ENCODE data around the gene EIF2AK3.

The EIF2AK3 gene

GRCh38 chr2:88607416-88607815 is 19.8 kb downstream of the EIF2AK3 start:
- TF ChIP-seq, protein P1, sequence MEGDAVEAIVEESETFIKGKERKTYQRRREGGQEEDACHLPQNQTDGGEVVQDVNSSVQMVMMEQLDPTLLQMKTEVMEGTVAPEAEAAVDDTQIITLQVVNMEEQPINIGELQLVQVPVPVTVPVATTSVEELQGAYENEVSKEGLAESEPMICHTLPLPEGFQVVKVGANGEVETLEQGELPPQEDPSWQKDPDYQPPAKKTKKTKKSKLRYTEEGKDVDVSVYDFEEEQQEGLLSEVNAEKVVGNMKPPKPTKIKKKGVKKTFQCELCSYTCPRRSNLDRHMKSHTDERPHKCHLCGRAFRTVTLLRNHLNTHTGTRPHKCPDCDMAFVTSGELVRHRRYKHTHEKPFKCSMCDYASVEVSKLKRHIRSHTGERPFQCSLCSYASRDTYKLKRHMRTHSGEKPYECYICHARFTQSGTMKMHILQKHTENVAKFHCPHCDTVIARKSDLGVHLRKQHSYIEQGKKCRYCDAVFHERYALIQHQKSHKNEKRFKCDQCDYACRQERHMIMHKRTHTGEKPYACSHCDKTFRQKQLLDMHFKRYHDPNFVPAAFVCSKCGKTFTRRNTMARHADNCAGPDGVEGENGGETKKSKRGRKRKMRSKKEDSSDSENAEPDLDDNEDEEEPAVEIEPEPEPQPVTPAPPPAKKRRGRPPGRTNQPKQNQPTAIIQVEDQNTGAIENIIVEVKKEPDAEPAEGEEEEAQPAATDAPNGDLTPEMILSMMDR (conservative IDR thresholded peaks at IDR 0.05) = no peak
- no peak overlapping the region for H3K27ac ChIP-seq

DNA sequence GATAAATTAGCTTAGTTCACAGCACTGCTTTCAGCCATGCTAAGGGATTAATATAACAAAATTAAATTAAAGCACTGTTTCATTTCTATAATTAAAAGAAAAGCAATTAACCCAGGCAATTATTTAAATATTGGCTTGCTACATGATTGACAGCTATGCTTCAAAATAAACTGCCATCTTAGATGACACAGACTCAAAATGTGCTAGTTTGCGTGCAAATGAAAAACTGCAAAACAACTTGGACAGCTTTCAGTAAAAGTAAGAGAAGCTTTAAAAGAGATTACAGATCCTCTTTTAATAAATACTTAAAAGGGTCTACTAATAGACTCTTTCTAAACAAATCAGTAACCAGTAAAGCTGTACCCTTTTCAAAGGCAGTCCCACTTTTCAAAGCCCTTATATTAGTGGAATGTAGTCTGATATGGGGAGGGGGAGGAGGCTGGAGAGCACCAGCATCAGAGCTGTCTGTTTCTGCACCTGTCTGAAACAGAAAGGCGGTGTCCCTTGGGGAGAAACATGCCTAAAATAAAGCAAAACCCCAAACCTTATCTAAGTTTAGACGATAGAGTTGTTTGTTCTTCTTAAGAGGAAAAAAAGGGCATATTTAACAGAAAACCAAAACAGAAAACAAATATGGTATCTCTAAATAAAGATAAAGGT is 20.8 kb downstream of the EIF2AK3 start:
- TF ChIP-seq, protein P1 (conservative IDR thresholded peaks at IDR 0.05) = no peak
- H3K27ac ChIP-seq = no peak overlapping the region

DNA sequence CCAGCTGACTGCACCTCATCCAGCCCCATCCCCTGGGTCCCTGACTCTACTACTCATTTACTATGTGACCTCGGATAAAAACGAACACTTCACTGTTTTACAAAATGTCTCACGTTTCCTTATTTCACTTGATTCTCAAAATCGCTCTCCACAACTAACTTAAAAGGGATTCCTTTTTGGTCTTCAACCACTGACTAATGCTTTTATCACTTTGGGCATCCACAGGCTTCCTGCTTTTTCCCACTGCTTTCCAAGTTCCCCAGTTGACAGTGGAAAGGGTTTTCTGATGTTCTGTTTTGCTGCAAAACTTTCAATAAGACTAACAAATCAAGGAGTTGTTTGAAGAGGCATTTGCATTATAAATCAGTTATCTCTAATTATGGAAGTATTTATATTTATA is 24.1 kb downstream of the EIF2AK3 start:
- no peak overlapping the region for H3K27ac ChIP-seq
- TF ChIP-seq, protein P1 (conservative IDR thresholded peaks at IDR 0.05) = no peak

DNA sequence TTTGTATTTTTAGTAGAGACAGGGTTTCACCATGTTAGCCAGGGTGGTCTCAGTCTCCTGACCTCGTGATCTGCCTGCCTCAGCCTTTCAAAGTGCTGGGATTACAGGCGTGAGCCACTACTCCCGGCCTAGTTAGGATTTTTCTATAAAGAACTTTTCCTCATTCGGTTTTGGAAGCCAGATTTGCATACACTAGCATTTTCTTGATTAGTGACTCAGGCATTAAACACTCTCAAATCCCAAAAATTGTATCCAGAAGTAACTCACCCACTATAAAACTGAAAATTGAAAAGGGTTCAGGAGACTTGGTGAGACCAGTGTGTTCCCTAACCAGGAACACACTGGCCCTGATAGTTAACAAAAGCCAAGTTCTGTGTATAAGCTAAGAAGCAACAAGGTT is 25.2 kb downstream of the EIF2AK3 start:
- H3K27ac ChIP-seq = no peak overlapping the region
- TF ChIP-seq, protein P1 (conservative IDR thresholded peaks at IDR 0.05) = no peak

GRCh38 chr2:88601286-88601685 is 26.0 kb downstream of the EIF2AK3 start:
- TF ChIP-seq, protein P1 (conservative IDR thresholded peaks at IDR 0.05) = no peak
- no peak overlapping the region for H3K27ac ChIP-seq

GRCh38 chr2:88600038-88600465 is 27.2 kb downstream of the EIF2AK3 start:
- TF ChIP-seq, protein P1 (conservative IDR thresholded peaks at IDR 0.05) = no peak
- H3K27ac ChIP-seq = no peak overlapping the region

- H3K27ac ChIP-seq = no peak overlapping the region
- TF ChIP-seq, protein P1 (conservative IDR thresholded peaks at IDR 0.05) = no peak
Observed at GRCh38 chr2:88599527-88599926, 27.7 kb downstream of the EIF2AK3 start.
